ENCODE results near the gene GGTLC2. TPM values are rescaled to one million over a fixed set of nuclear protein-coding genes. Genes with fewer than 3 reads are reported as not detected.

GGTLC2 gene
- total RNA-seq, 6 donors from 2014 or later, result 0.89 to 5.3 (median 4.3) TPM; not detected in 2

DNA sequence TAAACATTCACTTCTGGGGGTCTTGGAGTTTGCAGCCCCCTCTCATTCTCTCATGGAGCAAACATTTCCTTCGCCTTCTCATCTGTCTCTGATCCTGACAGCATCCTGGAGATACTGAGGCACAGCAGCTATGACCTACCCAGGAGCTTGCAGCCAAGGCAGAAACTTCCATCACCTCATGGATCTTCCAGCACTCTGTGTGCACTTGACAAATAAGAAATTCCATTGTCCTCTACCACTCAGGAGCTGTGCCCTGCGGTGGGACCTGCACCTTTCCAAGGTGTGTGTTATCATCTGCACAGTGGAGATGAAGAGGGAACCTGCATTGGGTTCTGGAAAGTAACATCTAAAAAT, 49.1 kb downstream of the GGTLC2 start:
- no peak overlapping the region for H3K4me3 ChIP-seq
- H3K4me1 ChIP-seq, result peaks cover 4 to 17% (median 12%) of the 10 kb centered on the region in 4 donors
- ATAC-seq (ENCODE audit: low FRiP score in 2 of 2) (no peak), DNase-seq (no peak)
- WGBS, 2 donors, result 69% methylated on average over 2 of the region's 2 CpGs
- no peaks in the 10 kb centered on the region for H3K27me3 ChIP-seq
- no peaks in the 10 kb centered on the region for H3K9me3 ChIP-seq
- TF ChIP-seq CTCF (IDR thresholded peaks at IDR 0.05) (no peak), POLR2AphosphoS5 (IDR thresholded peaks at IDR 0.05) (no peak), POLR2A (IDR thresholded peaks at IDR 0.05) (no peak), EP300 (IDR thresholded peaks at IDR 0.05) (no peak)
- no peaks in the 10 kb centered on the region for H3K36me3 ChIP-seq
- no peak overlapping the region for H3K27ac ChIP-seq

GRCh38 chr22:22694106-22694505, 49.7 kb downstream of the GGTLC2 start:
- no peak for DNase-seq
- Histone ChIP-seq H3K4me1 (peaks cover 4 to 17% (median 12%) of the 10 kb centered on the region in 4 donors), H3K9me3 (no peaks in the 10 kb centered on the region), H3K27ac (no peak overlapping the region), H3K27me3 (no peaks in the 10 kb centered on the region), H3K4me3 (no peak overlapping the region), H3K36me3 (no peaks in the 10 kb centered on the region)
- no peak for ATAC-seq (ENCODE audit: low FRiP score in 2 of 2)
- no peak for TF ChIP-seq POLR2A (IDR thresholded peaks at IDR 0.05)
- TF ChIP-seq EP300 (IDR thresholded peaks at IDR 0.05), result no peak
- TF ChIP-seq POLR2AphosphoS5 (IDR thresholded peaks at IDR 0.05), result no peak
- no peak for TF ChIP-seq CTCF (IDR thresholded peaks at IDR 0.05)
- WGBS, 2 donors, result 56% methylated on average over 1 of the region's 1 CpG; no CpG with 5 or more reads in 1 of the 2 donors

DNA sequence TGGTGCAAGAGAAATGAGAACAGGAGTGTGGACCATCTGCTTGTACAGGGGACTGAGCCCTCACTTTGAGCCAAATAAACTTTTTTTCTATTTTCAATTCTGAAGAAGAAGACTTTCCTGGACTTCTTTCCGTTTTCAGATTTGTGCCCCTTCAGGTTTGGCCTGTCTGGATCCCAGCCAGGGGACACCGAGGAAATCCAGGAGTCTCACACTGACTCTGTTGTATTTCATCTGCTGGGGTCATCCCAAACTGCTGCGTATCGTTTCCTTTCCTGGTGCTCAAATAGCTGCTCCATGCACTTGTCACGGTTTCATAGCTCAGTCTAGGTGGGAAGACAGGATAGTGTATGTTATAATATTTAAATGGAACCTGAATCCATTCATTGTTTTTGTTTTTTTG, 51.7 kb downstream of the GGTLC2 start:
- TF ChIP-seq EP300 (IDR thresholded peaks at IDR 0.05) (no peak), POLR2AphosphoS5 (IDR thresholded peaks at IDR 0.05) (no peak), POLR2A (IDR thresholded peaks at IDR 0.05) (no peak), CTCF (IDR thresholded peaks at IDR 0.05) (no peak)
- H3K4me1 ChIP-seq, result peaks cover 4 to 17% (median 12%) of the 10 kb centered on the region in 4 donors
- WGBS, 2 donors, result 88 to 90% methylated on average over 5 of the region's 5 CpGs
- H3K27ac ChIP-seq, result no peak overlapping the region
- H3K9me3 ChIP-seq, result no peaks in the 10 kb centered on the region
- ATAC-seq (ENCODE audit: low FRiP score in 2 of 2) (no peak), DNase-seq (no peak)
- H3K36me3 ChIP-seq, result no peaks in the 10 kb centered on the region
- H3K4me3 ChIP-seq, result no peak overlapping the region
- H3K27me3 ChIP-seq, result no peaks in the 10 kb centered on the region

Small RNA genes lying within 50 kb of the gene (small RNA-seq; reads per million reads assigned to genes)
- gene AC244250.2 (0 reads per million in 4 donors), gene IGLV3-29 (0 reads per million in 4 donors), gene IGLVVI-25-1 (0 reads per million in 4 donors)

Other genes starting within 250 kb of the GGTLC2 start
- gene ZNF280B, start 135.9 kb upstream of the GGTLC2 start, total RNA-seq, result under 1 TPM in 5 of 6 donors, not detected in 1; 0.22 to 0.98 (median 0.44) TPM
- not detected for gene ZNF280A, start 124.3 kb upstream of the GGTLC2 start, total RNA-seq
- 1 to 10 TPM in 2 of 6 donors, not detected in 4; 1.3 to 3.5 TPM for gene PRAME, start 85.3 kb upstream of the GGTLC2 start, total RNA-seq
- gene IGLL5, start 243.2 kb downstream of the GGTLC2 start, total RNA-seq, result 10 to 100 TPM in 4 of 6 donors, 1 to 10 TPM in 2; 4.3 to 58.5 (median 21.5) TPM